Thoracic aorta (tissue), 2 donors: Measurements from ENCODE around the gene SNED1. TPM values are rescaled to one million over a fixed set of nuclear protein-coding genes. Genes with fewer than 3 reads are reported as not detected.

ENCODE experiments used
- ATAC-seq: fragments of 150-250 bp; one replicate; pipeline ENCODE4 v1.8.0; 2017; ENCODE audit warnings: low read depth; ENCODE audit not compliant: insufficient number of reproducible peaks, low FRiP score
- DNase-seq: peaks from one replicate; pipeline ENCODE4 v3.0.0-alpha.2; 2020; ENCODE audit warnings: low spot score
- H3K27ac ChIP-seq, 2 donors: fragments of 200-600 bp; sonication (generic); 1 replicate in 1 of 2; 2 replicates in 1 of 2; pipeline ENCODE4 v1.5.1; 2016; ENCODE audit warnings: mild to moderate bottlenecking in 2 of 2, moderate library complexity in 2 of 2
- H3K27me3 ChIP-seq: fragments of 200-600 bp; sonication (generic); replicated peaks from 2 replicates; pipeline ENCODE4 v1.6.0; 2016; ENCODE audit warnings: mild to moderate bottlenecking; ENCODE audit not compliant: insufficient read depth
- H3K36me3 ChIP-seq: fragments of 200-600 bp; sonication (generic); one replicate; pipeline ENCODE4 v1.5.1; 2016
- H3K4me1 ChIP-seq, 2 donors: fragments of 200-600 bp; sonication (generic); 1 replicate in 1 of 2; 2 replicates in 1 of 2; pipeline versions ENCODE4 v1.5.1 to v1.6.0; 2016; ENCODE audit warnings: low read depth in 2 of 2, mild to moderate bottlenecking in 1 of 2; ENCODE audit not compliant: control insufficient read depth in 1 of 2
- H3K4me3 ChIP-seq: fragments of 200-600 bp; sonication (generic); 2 replicates; pipeline ENCODE4 v1.5.1; 2016; ENCODE audit warnings: mild to moderate bottlenecking
- H3K9me3 ChIP-seq: fragments of 200-600 bp; sonication (generic); 2 replicates; pipeline ENCODE4 v1.5.1; 2016
- total RNA-seq, 2 donors: library from RNA; depleted of rRNA; stranded (reverse); fragments of >200 nt; gene quantifications; one replicate each; pipeline versions ENCODE4 v1.1.0 to v1.2.3, GENCODE V29; 2016
- TF ChIP-seq, protein P1 (sequence below): fragments of 200-600 bp; sonication (generic); IDR thresholded peaks from one replicate; pipeline ENCODE4 v1.5.1; 2019; ENCODE audit warnings: antibody characterized with exemption

Gene SNED1
- total RNA-seq, 2 donors from 2014 or later, result 133 to 206 TPM

DNA sequence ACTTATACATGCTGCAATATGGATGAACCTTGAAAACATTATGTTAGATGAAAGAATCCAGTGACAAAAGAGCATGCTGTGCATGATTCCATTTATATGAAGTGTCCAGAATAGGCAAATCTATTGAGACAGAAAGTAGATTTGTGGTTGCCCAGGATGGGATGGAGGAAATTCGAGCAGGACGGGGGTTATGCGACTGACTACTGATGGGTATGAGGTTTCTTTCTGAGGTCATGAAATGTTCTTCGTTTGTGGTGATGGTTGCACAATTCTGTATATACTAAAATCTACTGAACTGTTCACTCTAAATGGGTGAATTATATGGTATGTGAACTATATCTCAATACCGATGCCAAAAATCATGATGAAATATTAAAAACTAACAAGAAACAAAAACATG lies 122.6 kb downstream of the SNED1 start:
- TF ChIP-seq, protein P1, sequence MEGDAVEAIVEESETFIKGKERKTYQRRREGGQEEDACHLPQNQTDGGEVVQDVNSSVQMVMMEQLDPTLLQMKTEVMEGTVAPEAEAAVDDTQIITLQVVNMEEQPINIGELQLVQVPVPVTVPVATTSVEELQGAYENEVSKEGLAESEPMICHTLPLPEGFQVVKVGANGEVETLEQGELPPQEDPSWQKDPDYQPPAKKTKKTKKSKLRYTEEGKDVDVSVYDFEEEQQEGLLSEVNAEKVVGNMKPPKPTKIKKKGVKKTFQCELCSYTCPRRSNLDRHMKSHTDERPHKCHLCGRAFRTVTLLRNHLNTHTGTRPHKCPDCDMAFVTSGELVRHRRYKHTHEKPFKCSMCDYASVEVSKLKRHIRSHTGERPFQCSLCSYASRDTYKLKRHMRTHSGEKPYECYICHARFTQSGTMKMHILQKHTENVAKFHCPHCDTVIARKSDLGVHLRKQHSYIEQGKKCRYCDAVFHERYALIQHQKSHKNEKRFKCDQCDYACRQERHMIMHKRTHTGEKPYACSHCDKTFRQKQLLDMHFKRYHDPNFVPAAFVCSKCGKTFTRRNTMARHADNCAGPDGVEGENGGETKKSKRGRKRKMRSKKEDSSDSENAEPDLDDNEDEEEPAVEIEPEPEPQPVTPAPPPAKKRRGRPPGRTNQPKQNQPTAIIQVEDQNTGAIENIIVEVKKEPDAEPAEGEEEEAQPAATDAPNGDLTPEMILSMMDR, result no peak
- no peak for ATAC-seq
- Histone ChIP-seq H3K27ac (no peak overlapping the region), H3K36me3 (no peaks in the 10 kb centered on the region), H3K4me1 (no peaks in the 10 kb centered on the region), H3K9me3 (no peaks in the 10 kb centered on the region), H3K27me3 (no peaks in the 10 kb centered on the region), H3K4me3 (no peak overlapping the region)
- no peak for DNase-seq

DNA sequence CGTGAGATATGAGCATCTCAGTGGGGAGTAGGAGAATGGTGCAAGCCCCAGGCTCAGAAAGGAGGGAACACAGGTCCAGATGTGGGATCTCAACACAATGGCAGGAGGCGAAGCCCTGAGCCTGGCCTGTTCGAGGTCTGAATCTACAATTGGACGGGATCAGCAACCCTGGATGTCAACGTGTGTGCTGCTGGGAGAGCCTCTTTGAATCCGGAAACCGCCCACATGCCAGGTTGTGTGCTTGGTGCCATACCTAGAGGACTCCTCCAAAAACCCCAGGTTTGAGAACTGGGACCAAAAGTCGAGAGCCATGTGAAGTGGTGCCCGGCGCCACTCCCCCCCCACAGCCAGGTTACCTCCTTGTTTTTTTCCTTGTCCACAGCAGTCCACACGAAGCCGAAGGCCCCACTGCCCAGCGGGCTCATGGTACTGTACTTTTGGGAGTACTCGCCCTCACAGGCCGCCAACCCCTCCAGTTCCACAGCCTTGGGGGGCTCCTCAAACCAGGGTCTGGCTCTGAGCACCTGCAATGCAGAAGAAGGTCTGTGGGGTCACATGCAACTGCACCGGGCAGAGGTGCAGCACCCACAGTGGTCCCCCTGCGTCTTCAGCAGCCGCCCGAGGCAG lies 124.1 kb downstream of the SNED1 start:
- DNase-seq, result no peak
- no peaks in the 10 kb centered on the region for H3K36me3 ChIP-seq
- no peak overlapping the region for H3K4me3 ChIP-seq
- H3K27me3 ChIP-seq, result no peaks in the 10 kb centered on the region
- no peak for ATAC-seq
- TF ChIP-seq, protein P1, result no peak
- H3K4me1 ChIP-seq, result no peaks in the 10 kb centered on the region
- H3K27ac ChIP-seq, result no peak overlapping the region
- no peaks in the 10 kb centered on the region for H3K9me3 ChIP-seq

DNA sequence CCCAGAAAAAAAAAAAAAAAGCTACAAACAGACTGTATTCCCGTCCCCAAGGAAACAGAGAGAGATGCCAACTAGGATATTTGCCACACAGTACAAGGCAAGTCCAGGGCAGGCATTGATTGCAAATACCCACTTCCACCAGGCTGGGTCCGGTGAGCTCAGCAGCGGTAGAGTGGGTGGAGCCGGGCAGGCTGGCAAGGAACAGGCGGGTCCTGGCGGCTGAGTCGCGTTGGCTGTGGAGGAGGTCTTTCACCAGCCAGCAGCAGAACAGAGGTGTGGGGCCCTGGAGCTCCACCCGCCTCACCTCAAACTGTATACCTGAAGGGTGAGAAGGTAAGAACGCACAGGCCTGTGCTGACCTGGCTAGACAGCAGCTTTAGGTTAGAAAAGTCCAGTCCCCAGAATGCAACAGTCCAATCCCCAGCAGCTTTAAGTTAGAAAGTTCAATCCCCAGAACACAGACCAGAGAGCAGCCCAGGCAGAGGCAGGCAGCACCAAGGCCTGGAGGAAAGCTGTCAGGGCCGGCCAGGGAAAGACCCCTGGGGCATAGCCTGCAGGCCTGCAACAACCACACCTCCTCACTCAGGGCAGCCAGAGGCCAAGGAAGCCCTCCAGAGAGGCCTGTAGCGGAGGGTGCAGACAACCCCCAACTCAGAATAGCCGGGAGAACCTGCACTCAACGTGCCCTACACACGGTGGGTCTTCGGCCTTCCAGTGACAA lies 125.6 kb downstream of the SNED1 start:
- Histone ChIP-seq H3K27me3 (no peaks in the 10 kb centered on the region), H3K36me3 (no peaks in the 10 kb centered on the region), H3K4me3 (no peak overlapping the region), H3K27ac (no peak overlapping the region), H3K9me3 (no peaks in the 10 kb centered on the region), H3K4me1 (no peaks in the 10 kb centered on the region)
- ATAC-seq, result peak; percentile 72
- TF ChIP-seq, protein P1, result no peak
- DNase-seq, result no peak

DNA sequence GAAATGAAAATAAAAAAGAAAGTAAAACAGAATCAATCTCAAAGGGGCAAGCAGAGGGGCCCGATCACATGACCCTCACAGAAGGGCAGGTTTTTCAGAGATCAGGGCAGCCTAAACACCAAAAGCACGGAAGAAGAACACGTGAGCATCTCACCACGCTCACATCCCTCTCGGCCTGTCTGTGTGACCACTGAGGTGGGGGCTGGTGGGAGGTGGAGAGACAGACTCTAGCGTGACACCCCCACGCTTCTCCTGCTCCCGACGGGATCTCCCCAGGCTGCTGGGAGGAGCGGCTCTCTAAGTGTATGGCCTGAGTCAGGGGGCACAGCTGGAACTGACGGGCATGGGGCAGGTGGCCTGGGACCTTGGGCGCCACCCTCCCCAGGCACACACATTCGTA lies 127.2 kb downstream of the SNED1 start:
- no peaks in the 10 kb centered on the region for H3K9me3 ChIP-seq
- DNase-seq (no peak), ATAC-seq (no peak)
- no peaks in the 10 kb centered on the region for H3K4me1 ChIP-seq
- H3K36me3 ChIP-seq, result no peaks in the 10 kb centered on the region
- no peak overlapping the region for H3K4me3 ChIP-seq
- no peak overlapping the region for H3K27ac ChIP-seq
- TF ChIP-seq, protein P1, result no peak
- no peaks in the 10 kb centered on the region for H3K27me3 ChIP-seq

DNA sequence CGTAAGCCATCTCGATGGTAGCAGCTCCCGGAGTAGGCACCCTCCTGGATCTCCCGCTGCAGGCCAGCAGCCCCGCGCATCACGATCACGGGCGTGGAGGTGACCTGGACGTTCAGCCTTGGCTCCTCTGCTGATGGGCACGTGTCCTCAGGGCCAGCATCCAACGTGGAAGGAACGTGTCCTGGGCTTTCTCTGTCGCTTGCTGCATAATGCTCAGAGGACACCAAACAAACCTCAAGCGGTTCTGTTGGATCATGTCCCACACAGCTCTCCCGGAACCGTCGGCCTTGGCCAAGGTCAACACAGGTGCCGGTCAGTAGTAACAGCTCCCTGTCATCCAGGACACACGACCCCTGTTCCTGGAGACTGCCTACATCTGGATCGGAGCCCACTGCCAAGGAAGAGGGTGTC lies 127.8 kb downstream of the SNED1 start:
- H3K4me3 ChIP-seq, result no peak overlapping the region
- TF ChIP-seq, protein P1, result no peak
- ATAC-seq, result no peak
- H3K4me1 ChIP-seq, result no peaks in the 10 kb centered on the region
- H3K27ac ChIP-seq, result no peak overlapping the region
- no peaks in the 10 kb centered on the region for H3K27me3 ChIP-seq
- no peaks in the 10 kb centered on the region for H3K9me3 ChIP-seq
- DNase-seq, result no peak
- no peaks in the 10 kb centered on the region for H3K36me3 ChIP-seq
